GM21529 (cell line): ENCODE data around the gene ADGRB2.

Experiments
- ATAC-seq: cut with Tn5 transposase; IDR thresholded peaks from one replicate; pipeline ENCODE4 v1.9.1; 2021; ENCODE audit not compliant: unreplicated experiment

Gene ADGRB2, protein sequence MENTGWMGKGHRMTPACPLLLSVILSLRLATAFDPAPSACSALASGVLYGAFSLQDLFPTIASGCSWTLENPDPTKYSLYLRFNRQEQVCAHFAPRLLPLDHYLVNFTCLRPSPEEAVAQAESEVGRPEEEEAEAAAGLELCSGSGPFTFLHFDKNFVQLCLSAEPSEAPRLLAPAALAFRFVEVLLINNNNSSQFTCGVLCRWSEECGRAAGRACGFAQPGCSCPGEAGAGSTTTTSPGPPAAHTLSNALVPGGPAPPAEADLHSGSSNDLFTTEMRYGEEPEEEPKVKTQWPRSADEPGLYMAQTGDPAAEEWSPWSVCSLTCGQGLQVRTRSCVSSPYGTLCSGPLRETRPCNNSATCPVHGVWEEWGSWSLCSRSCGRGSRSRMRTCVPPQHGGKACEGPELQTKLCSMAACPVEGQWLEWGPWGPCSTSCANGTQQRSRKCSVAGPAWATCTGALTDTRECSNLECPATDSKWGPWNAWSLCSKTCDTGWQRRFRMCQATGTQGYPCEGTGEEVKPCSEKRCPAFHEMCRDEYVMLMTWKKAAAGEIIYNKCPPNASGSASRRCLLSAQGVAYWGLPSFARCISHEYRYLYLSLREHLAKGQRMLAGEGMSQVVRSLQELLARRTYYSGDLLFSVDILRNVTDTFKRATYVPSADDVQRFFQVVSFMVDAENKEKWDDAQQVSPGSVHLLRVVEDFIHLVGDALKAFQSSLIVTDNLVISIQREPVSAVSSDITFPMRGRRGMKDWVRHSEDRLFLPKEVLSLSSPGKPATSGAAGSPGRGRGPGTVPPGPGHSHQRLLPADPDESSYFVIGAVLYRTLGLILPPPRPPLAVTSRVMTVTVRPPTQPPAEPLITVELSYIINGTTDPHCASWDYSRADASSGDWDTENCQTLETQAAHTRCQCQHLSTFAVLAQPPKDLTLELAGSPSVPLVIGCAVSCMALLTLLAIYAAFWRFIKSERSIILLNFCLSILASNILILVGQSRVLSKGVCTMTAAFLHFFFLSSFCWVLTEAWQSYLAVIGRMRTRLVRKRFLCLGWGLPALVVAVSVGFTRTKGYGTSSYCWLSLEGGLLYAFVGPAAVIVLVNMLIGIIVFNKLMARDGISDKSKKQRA (N-terminal part only)

DNA sequence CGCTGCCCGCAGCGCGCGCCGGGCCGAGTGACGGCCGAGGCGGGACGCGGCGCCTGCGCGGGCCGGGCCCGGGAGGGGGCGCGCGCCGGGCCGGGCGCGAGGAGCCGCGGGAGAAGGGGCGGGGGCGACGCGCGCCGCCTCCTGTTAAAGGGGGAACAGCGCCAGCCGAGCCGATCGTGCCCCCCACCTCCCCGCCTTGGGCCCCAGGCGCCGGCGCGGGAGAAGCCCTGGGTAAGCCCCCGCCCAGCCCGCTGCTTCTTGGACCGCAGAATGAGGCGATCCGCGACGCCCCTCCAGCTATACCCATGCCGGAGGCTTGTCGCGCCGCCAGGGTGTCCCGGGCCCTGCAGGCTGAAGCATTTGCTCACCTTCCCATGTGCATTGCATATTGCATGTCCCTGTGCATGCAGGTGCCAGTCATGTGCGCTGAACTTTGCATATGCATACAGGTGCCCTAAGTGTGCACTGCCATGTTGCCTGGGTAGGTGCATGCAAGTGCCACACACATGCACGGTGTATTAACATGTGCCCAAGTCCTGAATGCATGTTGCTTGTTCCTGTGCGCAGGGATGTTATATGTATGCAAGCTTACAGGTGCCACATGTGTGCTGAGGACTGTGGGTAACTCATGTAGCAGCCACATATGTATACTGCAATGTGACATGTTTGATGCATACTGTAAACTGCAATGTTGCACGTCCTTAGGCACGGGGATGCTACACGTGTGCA lies at the start of gene ADGRB2:
ADGRB2 (minus strand) TSS at position 29 of the 729 bp plus-strand sequence. CDS start 7,119 bp downstream, outside the sequence.
- ATAC-seq: no peak

DNA sequence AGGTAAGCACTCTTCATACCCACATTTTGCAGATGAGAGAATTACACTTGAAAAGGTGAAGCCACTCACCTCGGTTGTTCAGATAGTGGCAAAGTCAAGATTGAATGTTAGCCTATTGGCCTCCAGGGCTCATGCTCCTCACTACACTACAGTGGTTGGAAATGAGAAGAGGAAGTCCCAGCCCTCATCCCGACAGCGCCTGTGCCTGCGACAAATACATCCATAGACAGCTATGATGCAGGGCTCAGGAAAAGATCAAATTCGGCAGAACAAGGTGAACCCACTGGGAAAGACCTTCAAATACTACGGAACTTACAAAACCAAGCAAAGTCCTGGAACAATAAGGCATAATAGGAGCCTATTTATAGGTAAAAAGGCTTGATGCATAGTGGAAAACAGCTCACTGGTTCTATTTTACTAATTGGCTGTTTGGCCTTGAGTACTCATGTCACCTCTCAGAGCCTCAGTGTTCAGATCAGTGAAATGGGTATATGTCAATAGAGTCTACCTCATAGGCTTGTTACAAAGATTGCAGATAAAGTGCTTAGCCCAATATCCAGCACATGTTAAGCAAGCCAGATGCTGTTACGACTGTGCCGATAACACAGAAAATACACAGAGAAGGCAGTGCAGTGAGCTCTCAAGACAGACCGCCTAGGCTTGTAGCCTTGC lies 48.2 kb upstream of the ADGRB2 start:
- no peak for ATAC-seq

DNA sequence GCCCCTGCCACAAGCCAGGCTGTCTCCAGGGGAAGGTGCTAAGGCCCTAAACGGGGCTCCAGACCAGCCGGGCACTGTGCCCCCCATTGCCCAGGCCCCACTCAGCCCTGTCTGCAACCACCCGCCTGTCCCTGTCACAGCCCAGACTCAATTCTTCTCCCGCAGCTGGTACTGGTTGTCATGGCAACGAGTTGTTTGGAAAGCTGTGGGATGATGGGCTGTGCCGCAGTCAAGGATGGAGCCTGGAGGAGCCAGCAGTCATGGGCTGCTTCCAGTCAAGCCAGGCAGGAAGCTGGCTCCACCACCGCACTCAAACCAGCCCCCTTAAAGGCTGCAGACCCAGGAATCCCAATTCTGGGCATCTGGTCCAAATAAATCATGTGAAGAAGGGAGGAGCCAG lies 47.5 kb upstream of the ADGRB2 start:
- no peak for ATAC-seq

DNA sequence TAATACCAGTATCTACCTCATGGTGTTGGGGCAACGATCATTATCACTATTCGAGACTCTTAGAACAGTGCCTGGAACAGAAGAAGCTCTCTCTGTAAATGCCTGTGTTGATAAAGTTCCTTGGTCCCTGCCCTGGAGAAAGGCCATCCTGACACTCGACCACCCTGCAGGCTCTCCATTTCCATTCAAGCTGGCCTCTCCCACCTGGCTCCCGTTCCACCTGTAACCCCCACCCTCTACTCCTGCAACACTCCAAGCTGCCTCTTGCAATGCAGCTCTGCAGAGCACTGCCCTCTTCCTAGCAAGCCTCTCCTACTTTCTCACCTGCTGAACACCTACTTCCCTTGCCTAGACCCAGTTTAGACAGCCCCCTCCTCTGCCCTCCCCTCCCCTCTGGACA lies 45.6 kb upstream of the ADGRB2 start:
- no peak for ATAC-seq

DNA sequence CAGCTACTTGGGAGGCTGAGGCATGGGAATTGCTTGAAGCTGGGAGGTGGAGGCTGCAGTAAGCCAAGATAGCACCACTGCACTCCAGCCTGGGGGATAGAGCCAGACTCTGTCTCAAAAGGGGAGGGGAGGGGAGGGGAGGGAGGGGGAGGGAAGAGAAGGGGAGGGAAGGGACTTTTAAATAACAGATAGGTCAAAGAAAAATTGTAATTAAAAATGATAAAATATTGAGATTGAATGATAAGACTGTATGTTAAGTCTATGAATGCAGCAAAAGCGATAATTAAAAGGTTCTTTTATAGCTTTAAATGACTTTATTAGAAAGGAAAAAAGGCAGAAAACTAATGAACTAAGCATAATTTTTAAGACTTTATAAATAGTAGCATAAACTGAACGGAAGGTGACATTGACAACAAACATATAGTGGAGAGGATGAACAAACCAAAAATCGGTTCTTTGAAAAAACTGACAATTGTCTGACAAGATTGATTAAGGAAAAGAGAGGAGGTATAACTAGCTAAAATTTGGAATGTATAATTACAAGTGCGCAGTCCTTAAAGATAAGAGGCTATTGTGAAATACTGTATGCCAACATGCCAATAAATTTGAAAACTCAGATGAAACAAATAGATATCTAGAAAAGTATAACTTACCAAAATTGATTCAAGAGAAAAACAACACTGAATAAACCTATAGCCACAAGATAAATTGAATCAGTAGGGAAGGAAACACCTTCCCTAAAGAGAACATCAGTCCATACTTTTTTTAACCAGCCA lies 43.3 kb upstream of the ADGRB2 start:
- no peak for ATAC-seq

DNA sequence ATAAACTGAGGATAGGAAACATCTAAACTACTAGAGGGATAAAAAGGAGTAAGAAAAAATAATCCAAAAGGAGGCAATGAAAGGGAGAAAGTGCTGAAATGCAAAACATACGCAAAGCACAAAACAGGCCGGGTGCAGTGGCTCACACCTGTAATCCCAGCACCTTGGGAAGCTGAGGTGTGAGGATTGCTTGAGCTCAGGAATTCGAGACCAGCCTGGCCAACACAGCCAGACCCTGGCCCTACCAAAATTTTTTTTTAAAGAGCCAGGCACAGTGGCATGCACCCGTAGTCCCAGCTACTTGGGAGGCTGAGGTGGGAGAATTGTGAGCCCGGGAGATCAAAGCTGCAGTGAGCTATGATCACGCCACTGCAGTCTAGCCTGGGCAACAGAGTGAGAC lies 41.2 kb upstream of the ADGRB2 start:
- ATAC-seq: no peak

DNA sequence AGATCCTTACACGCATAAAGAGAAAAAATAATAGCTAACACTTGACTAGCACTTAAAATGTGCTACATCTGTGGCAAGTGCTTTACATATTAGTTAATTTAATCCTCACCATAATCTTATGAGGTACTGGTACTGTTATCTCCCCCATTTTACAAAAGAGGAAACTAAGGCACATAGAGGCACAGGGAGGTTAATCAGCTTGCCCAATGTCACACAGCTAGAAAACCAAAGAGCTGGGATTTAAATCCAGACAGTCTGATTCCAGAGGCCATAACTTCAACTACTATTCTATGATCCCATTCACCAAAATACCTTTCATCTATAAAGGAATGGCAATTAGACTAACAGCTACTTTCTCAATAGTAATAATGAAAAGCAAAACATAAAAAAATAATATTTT lies 40.0 kb upstream of the ADGRB2 start:
- ATAC-seq: no peak

DNA sequence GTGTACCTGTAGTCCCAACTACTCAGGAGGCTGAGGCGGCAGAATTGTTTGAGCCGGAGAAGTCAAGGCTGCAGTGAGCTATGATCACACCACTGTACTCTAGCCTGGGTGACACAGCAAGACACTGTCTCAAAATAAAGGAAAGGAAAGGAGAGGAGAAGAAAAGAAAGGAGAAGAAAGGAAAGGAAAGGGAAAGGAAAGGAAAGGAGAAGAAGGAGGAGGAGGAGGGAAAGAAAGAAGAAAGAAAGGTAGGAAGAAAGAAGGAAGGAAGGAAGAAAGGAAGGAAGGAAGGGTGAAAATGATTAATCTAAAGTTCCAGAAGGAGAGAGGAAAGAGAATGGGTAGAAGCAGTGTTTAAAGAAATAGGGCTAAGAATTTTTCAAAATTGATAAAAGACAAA lies 39.5 kb upstream of the ADGRB2 start:
- ATAC-seq: no peak

DNA sequence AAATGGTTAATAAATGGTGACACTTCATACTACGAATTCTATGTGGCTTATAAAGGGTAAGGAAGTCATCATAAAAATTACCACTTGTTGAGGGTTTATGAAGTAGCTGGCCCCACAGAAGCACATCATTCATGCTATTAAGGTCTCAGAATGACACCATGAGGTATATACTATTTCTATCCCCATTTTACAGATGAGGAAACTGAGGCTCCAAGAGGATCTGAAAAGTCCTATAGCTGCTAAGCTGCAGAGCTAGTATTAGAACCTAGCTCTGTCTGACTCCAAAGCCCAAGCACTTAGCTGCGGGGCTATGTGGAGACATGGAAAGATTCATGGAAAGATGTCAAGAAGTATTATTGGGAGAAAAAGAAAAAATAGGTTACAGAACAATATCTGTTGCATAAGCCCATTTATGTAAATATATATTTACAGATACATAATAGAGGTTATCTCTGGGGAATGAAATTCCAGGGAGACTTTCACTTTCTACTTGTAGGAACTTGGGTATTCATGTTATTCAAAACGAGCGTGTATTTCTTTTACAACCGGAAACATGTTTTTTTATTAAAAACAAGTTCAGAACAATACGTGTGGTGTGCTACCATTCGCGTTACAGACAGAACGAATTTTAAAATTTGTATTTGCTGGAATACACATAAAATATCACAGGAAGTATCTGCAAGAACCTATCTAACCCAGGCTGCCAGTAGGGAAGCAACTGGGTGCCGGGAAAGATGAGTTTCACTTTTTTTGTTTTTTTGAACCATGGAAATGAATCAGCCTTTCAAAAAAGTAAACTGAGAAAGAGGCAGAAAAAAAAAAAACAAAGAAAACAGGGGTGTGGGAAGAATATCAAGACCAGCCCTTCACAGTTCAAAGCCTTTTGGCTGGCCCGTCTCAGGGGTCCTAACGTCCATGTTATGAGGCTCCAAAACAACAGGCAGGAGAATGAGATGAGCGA lies 38.3 kb upstream of the ADGRB2 start:
- no peak for ATAC-seq

DNA sequence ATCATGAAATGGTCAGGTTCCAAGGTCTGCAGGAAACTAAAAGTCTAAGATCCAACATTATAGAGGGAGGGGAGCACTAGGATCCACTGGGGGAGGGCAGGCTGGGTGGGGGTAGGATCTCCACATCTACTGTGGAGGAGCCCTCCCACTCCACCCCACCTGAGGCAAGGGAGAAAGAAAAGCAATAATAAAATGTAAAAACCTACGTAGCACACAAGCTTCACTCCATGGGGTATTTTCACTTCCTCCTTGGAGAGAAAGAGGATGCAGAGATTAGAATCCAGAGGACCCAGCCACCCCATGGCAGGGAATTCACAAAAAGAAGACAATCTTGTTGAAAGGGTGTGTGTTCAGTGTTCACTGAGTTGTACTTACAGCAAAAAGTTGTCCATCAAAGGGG lies 37.3 kb upstream of the ADGRB2 start:
- no peak for ATAC-seq

DNA sequence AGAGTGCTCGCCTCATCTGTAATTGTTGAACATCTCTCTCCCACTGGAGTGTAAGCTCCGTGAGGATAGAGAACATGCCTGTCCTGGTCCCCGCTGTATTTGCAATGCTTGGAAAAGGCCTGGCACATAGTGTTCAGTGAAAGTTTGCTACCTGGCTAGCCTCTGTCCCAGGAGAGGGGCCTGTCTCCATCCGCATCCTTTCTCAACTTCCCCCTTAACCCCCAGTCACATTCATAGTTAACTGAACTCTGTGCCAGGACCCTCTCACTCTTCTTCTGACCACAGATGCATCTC lies 36.5 kb upstream of the ADGRB2 start:
- ATAC-seq: no peak

DNA sequence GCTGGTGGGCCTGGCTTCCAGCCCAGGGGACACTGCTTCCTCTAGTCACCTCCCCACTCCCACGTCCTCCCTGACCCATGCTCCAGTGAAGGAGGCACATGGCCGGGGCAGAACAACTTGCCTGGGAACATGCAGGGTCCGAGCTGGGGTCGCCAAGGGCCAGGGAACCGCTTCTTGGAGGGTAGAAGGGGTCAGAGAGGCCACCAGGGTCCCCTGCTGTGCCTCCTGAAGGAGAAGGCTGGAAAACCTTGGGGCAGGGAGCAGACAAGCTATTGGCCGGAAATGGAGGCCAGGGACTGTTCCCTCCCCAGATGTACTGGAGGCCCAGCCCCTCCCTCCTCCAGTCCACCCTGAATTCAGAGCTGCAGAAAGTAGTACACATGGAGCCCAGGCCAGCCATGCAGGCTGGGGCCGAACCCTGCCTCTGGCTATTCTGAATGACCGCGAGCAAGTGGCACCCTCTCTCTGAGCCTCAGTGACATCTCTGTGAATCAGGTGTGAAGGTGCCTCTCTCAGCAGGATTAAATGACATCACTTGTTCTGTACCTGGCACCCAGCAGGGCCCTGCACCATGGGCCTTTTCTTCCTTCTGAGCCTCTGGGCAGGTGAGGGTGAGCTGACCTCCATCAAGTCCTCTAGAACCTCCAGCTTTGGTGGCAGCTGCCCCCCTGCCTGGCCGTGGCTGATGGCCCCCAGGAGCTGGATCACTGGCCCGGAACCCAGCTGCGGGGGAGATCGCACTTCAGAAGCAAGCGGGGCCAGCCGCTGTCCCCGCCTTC lies 35.9 kb upstream of the ADGRB2 start:
- no peak for ATAC-seq

DNA sequence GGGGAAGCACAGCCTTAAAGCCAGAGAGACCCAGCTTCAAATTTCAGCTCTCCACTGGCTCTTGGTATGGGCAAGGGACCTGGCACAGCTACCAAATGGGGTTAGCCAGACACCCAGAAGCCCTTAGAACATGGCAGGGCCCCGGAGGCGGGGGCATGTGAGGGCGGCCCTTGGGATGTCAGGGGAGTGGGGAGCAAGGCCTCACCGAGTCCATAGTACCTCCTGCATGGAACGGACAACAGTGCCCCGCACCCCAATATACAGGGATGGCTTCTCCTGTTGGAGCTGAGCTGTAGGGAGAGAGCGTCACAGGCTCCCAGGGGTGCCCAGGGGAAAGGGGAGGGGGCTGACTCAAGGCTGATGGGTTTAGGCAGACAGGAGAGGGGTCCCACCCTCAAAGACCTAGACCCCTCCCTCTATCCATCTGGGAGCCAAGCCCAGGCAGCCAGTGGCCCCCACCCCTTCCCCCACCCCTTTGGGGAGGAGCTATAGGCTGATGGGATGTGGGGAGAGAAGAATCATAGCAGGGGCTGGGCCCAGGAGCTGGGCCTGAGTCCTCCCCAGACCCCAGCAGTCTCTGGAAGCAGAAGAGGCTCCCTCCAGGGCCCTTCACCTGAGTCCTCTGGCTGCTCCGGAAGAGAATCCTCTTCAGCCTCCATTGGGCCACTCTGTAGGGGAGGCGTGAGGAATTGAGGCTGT lies 35.2 kb upstream of the ADGRB2 start:
- no peak for ATAC-seq

DNA sequence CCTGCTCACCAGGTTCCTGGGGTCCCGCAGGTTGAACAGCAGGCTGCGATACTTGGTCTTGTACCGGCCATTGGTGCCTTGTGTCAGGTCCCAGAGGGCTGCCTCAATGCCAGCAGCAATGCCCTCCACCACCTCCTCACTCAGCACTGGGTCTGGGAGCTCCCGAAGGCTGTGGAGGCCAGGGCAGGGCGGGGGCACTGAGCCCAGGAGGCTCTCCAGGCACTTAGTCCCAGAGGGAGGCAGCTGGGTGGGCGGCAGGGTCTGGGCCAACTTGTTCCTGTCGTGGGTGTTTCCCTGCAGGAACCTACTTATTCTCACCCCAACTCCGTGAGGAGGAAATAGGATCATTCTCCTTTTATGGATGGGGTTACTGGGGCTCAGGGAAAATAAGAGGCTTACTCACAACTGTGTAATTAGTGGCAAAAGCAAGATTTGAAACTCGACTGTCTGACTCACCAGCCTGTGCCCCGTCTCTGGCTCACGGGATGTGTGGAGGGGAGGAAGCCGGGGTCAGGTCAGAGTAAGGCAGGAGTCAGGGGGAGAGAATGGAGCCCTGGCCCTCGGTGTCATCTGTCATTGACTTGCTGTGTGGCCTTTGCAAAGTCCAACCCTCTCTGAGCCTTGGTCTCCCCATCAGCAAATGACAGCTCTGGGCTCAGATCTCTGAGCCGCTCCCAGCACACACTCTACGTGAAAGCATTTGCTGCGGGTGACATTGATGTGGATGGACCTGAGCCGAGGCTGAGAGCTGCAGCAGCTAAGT lies 34.5 kb upstream of the ADGRB2 start:
- ATAC-seq: no peak

DNA sequence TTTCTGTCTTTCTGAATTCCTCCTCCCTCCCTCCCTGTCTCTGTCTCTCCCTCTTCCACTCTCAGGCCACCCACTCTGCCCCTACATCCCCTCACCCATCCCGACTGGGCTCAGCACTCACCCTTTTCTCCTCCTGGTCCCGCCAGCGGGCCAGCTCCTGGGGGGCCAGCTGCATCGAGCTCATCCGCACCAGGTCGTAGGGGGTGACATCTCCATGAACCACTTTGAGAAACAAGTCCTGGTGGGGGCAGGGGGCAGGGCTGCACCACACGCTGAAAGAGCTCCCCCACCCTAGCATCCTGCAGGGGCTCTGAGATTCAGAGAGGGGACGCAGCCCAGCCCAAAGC lies 33.9 kb upstream of the ADGRB2 start:
- ATAC-seq: no peak

DNA sequence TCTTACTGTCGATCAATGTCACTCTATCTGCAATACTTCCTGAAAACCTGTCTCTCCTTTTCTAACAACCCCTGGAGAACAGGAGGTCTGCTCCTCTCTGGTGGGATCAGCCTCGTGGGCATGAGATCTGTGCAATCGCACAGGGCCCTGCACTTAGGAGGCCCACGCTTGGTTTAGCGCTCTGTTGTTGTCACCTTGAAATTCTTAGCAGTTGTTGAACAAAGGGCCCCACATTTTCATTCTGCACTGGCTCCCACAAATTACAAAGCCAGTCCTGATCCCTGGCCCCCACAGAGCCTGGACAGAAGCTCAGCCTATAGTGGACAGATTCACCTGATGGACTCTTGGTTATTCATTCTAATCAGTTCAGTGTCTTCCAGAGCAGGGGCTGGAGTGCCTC lies 33.1 kb upstream of the ADGRB2 start:
- no peak for ATAC-seq

DNA sequence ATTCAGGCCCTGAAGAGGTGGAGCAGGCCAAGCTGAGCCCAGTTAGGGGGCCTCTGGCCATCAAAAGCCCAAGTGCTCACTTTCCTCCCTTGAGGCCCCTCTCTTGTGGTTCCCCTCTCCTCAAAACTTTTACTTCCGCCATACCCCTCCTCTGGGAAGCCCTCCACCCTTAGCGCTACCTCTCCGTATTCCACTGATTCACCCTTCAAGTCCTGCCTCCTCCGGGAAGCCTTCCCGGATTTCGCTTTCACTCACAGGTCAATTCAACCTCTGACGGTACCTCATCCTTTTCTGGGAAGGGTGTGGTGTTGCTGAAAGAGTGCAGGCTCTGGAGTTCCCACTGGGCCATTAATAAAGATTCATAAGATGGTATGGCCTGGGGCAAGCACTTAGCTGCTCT lies 32.6 kb upstream of the ADGRB2 start:
- no peak for ATAC-seq
